Measurements from ENCODE around the gene CLNK. TPM values are rescaled to one million over a fixed set of nuclear protein-coding genes. Genes with fewer than 3 reads are reported as not detected.

CLNK gene
- polyA plus RNA-seq, 3 donors, result not detected

GRCh38 chr4:10639100-10639499 is 45.5 kb downstream of the CLNK start:
- no peaks in the 10 kb centered on the region for H3K79me2 ChIP-seq (ENCODE audit: insufficient read depth, low read length)
- no peaks in the 10 kb centered on the region for H3K27me3 ChIP-seq (ENCODE audit: control insufficient read depth in 2 of 2, insufficient read depth in 2 of 2, low read length in 2 of 2)
- H3K27ac ChIP-seq (ENCODE audit: low read depth in 1 of 2, low read length in 2 of 2), result no peak overlapping the region
- DNase-seq, result peak in 2 of 3 donors; percentile 10 to 11
- Mint-ChIP-seq H3K9me3 (peaks cover 0 to 8% (median 2%) of the 10 kb centered on the region in 7 donors), H3K36me3 (no peaks in the 10 kb centered on the region), H3K4me1 (peaks cover 30% of the 10 kb centered on the region), H3K27ac (no peak overlapping the region), H3K27me3 (ENCODE audit: low read depth in 3 of 3) (peaks cover 0 to 2% (median 0%) of the 10 kb centered on the region in 3 donors), H3K4me3 (no peak overlapping the region)
- intact Hi-C loops (cut with micrococcal nuclease), result no loop called here
- TF ChIP-seq, protein P1, sequence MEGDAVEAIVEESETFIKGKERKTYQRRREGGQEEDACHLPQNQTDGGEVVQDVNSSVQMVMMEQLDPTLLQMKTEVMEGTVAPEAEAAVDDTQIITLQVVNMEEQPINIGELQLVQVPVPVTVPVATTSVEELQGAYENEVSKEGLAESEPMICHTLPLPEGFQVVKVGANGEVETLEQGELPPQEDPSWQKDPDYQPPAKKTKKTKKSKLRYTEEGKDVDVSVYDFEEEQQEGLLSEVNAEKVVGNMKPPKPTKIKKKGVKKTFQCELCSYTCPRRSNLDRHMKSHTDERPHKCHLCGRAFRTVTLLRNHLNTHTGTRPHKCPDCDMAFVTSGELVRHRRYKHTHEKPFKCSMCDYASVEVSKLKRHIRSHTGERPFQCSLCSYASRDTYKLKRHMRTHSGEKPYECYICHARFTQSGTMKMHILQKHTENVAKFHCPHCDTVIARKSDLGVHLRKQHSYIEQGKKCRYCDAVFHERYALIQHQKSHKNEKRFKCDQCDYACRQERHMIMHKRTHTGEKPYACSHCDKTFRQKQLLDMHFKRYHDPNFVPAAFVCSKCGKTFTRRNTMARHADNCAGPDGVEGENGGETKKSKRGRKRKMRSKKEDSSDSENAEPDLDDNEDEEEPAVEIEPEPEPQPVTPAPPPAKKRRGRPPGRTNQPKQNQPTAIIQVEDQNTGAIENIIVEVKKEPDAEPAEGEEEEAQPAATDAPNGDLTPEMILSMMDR (IDR thresholded peaks at IDR 0.05), result no peak
- WGBS (ENCODE audit: insufficient coverage), result 78% methylated on average over 1 of the region's 1 CpG
- H3K4me3 ChIP-seq (replicated peaks in 1 of 3; ENCODE audit: low read depth in 2 of 3, low read length in 3 of 3), result no peak overlapping the region
- no peaks in the 10 kb centered on the region for H4K20me1 ChIP-seq (ENCODE audit: insufficient read depth, low read length)
- peaks cover 29 to 32% of the 10 kb centered on the region in 2 donors for H3K4me1 ChIP-seq (ENCODE audit: control insufficient read depth in 1 of 2, insufficient read depth in 2 of 2, low read length in 2 of 2)
- H3K36me3 ChIP-seq (replicated peaks in 1 of 2; ENCODE audit: control insufficient read depth in 1 of 2, insufficient read depth in 2 of 2, low read length in 2 of 2), result no peaks in the 10 kb centered on the region
- H3K4me2 ChIP-seq (replicated peaks; ENCODE audit: extremely low read depth, low read length, poor library complexity, severe bottlenecking), result no peak overlapping the region
- H2AFZ ChIP-seq (ENCODE audit: insufficient read depth, low read depth, low read length, poor library complexity, severe bottlenecking), result no peak overlapping the region
- H3K9me3 ChIP-seq (replicated peaks in 1 of 2; ENCODE audit: control insufficient read depth in 1 of 2, insufficient read depth in 1 of 2, low read length in 2 of 2), result no peaks in the 10 kb centered on the region
- H3K9ac ChIP-seq (ENCODE audit: insufficient read depth, low read length, poor library complexity, severe bottlenecking), result no peak overlapping the region

- no peaks in the 10 kb centered on the region for H3K9me3 ChIP-seq (replicated peaks in 1 of 2; ENCODE audit: control insufficient read depth in 1 of 2, insufficient read depth in 1 of 2, low read length in 2 of 2)
- Mint-ChIP-seq H3K4me1 (peaks cover 11% of the 10 kb centered on the region), H3K4me3 (no peak overlapping the region), H3K27ac (no peak overlapping the region), H3K9me3 (peaks cover 0 to 2% (median 0%) of the 10 kb centered on the region in 7 donors), H3K36me3 (no peaks in the 10 kb centered on the region), H3K27me3 (ENCODE audit: low read depth in 3 of 3) (peaks cover 0 to 2% (median 0%) of the 10 kb centered on the region in 3 donors)
- 72% methylated on average over 2 of the region's 6 CpGs for WGBS (ENCODE audit: insufficient coverage)
- H3K27me3 ChIP-seq (ENCODE audit: control insufficient read depth in 2 of 2, insufficient read depth in 2 of 2, low read length in 2 of 2), result no peaks in the 10 kb centered on the region
- H3K27ac ChIP-seq (ENCODE audit: low read depth in 1 of 2, low read length in 2 of 2), result no peak overlapping the region
- H2AFZ ChIP-seq (ENCODE audit: insufficient read depth, low read depth, low read length, poor library complexity, severe bottlenecking), result no peak overlapping the region
- intact Hi-C loops (cut with micrococcal nuclease), result no loop called here
- DNase-seq, result peak in 1 of 3 donors; percentile 51
- peaks cover 13 to 17% of the 10 kb centered on the region in 2 donors for H3K4me1 ChIP-seq (ENCODE audit: control insufficient read depth in 1 of 2, insufficient read depth in 2 of 2, low read length in 2 of 2)
- no peak overlapping the region for H3K4me2 ChIP-seq (replicated peaks; ENCODE audit: extremely low read depth, low read length, poor library complexity, severe bottlenecking)
- TF ChIP-seq, protein P1 (IDR thresholded peaks at IDR 0.05), result no peak
- no peak overlapping the region for H3K9ac ChIP-seq (ENCODE audit: insufficient read depth, low read length, poor library complexity, severe bottlenecking)
- H4K20me1 ChIP-seq (ENCODE audit: insufficient read depth, low read length), result no peaks in the 10 kb centered on the region
- H3K36me3 ChIP-seq (replicated peaks in 1 of 2; ENCODE audit: control insufficient read depth in 1 of 2, insufficient read depth in 2 of 2, low read length in 2 of 2), result no peaks in the 10 kb centered on the region
- H3K4me3 ChIP-seq (replicated peaks in 1 of 3; ENCODE audit: low read depth in 2 of 3, low read length in 3 of 3), result no peak overlapping the region
- no peaks in the 10 kb centered on the region for H3K79me2 ChIP-seq (ENCODE audit: insufficient read depth, low read length)
These were observed 49.5 kb downstream of the CLNK start for GRCh38 chr4:10635091-10635490.
